LNCAP (cell line): ENCODE measurements around the gene DNMBP.

ENCODE experiments used
- CTCF ChIP-seq: fragments of 450-650 bp; IDR thresholded peaks from 2 replicates; pipeline ENCODE4 v1.5.1; 2017; ENCODE audit warnings: mild to moderate bottlenecking

DNMBP gene

DNA sequence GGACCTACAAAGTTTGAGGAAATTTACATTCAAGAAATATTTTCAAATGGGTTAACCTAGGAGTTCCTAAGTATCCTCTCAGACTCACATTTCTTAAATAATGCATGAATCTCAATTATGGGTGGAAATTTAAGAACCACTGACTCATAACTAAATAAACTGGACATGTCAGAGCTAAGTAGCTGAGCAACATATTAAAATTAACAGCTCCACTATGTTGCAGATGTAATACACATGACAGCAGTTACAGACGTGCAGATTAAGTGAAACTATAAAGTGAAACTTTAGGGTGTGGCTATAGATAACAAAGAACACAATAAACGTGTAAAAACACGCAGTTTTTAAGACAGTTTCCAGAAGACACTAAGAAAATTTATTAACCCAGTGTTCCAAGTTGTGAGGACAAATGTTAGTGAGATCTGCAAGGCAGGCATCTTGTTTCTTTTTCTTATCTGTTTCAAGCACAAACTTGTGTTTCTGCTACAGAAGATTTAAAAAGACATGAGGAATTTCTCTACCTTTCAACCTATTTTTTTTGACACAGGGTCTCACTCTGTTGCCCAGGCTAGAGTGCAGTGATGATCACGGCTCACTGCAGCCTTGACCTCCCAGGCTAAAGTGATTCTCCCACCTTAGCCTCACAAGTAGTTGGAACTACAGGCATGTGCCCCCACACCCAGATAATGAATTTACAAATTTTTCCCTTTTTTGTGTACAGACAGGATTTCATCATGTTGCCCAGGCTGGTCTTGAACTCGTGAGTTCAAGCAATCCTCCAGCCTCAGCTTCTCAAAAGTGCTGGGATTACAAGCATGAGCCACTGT is 25.3 kb downstream of the DNMBP start:
- TF ChIP-seq CTCF = no peak

GRCh38 chr10:99983280-99983988 is 26.3 kb downstream of the DNMBP start:
- no peak for TF ChIP-seq CTCF

GRCh38 chr10:99982728-99983127 is 27.0 kb downstream of the DNMBP start:
- no peak for TF ChIP-seq CTCF

DNA sequence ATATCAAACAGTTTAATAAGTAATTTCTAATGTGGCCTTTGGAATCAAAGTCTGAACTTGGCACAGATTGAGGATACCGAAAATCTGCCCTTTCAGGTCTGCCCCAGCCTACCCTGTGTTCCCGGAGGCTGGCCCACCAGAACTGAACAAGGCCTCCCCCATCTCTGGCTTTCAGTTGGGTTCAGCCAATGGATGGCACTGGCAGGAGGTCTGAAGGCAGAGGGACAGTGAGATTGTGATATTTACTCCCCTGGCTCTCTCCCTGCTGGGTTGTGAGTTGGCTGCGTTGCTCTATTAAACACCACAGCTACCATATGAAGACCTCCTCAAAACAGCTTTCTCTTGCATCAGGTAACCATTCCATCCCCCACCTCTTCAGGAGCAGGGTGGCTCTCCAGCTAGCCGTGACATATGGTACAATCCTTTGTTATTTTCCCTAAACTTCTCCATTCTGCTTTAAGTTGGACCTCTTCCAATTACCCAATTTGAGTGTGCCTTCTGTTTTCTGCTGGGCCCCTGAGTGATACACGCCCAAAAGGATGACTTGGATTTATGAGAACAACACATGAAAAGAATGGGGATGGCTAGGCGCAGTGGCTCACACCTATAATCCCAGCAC is 28.1 kb downstream of the DNMBP start:
- no peak for TF ChIP-seq CTCF

DNA sequence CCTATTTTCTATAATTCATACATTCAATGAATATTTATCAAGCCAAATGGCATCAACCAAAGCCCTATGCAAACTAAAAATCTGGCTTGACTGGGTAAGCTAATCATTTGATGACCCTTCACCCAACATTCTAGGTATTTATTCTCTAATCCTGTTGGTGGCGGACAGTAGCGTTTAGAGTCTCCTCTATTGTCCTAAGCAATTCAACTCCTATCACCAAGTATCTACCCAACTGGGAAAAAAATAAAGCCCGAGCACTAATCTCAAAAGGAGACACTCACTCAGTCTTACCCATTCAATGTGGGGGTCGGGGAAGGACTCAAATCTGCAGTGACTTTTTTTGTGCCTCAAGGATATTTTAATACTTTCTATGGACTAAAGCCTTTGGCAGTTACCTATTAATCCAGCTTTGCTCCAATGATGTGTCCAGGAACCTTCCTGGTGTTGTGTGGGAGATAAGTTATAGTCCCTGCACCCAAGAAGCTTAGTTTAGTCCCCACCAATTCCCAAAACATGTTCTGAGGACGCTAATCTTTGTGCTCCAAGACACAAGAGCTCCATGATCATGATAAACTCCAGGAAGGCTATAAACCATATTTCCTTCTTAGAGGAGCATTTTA is 30.6 kb downstream of the DNMBP start:
- TF ChIP-seq CTCF = no peak

- TF ChIP-seq CTCF = no peak
Measured at GRCh38 chr10:99977916-99978315, 31.8 kb downstream of the DNMBP start.

DNA sequence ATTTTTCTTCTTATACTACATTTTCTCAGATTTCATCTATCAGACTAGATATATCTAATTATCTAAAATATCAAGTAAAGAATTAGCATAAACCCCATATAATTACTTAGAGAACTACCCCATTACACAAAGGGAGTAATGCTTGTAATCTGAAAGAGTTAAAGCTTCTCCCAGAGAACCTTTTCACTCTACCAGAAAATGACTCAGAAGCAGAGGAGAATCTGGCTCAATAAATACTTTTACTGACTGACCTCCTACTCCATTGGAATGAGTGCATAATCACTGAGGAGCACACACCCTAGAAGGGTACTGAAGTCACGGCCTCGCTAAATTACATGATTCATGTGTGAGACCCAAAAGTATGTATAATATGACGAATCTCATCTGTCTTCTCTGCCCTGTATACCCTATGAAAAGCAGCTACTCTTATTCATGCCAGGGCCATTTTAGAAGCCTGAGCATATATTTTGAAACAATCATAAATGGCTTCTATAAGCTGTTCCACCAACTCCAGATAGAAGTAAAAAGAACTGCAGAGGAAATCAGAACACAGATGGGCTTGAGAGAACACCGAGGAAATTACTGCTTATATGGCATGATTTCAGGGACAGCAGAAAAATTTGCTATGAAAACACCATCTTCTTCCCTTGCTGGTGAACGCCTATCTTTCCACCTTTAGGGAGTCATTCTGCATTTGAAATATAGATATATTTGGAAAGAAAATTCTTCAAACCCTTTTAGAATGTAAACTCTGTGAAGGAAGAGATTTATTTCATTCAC is 32.7 kb downstream of the DNMBP start:
- no peak for TF ChIP-seq CTCF
